Ishikawa (cell line): ENCODE data around the gene PRPF40B.

ENCODE experiments used
- CEBPB ChIP-seq: IDR thresholded peaks from 2 replicates; pipeline ENCODE4 v1.6.1; 2012
- CREB1 ChIP-seq: IDR thresholded peaks from 2 replicates; pipeline ENCODE4 v1.6.1; 2012; ENCODE audit warnings: low read depth
- EGR1 ChIP-seq: IDR thresholded peaks from 2 replicates; pipeline ENCODE4 v1.6.1; 2012
- EP300 ChIP-seq: IDR thresholded peaks from 2 replicates; pipeline ENCODE4 v1.6.1; 2012; ENCODE audit warnings: borderline replicate concordance
- FOXM1 ChIP-seq: IDR thresholded peaks from 2 replicates; pipeline ENCODE4 v1.6.1; 2012; ENCODE audit warnings: low read depth, borderline replicate concordance
- NFIC ChIP-seq: IDR thresholded peaks from 2 replicates; pipeline ENCODE4 v1.6.1; 2012
- RAD21 ChIP-seq: IDR thresholded peaks from 2 replicates; pipeline ENCODE4 v1.6.1; 2012; ENCODE audit warnings: low read depth
- TAF1 ChIP-seq: IDR thresholded peaks from 2 replicates; pipeline ENCODE4 v1.6.1; 2012; ENCODE audit warnings: low read depth, mild to moderate bottlenecking
- TCF12 ChIP-seq: IDR thresholded peaks from 2 replicates; pipeline ENCODE4 v1.6.1; 2012; ENCODE audit warnings: low read depth
- TEAD4 ChIP-seq: IDR thresholded peaks from 2 replicates; pipeline ENCODE4 v1.6.1; 2012
- YY1 ChIP-seq: IDR thresholded peaks from 2 replicates; pipeline ENCODE4 v1.6.1; 2012; ENCODE audit warnings: low read depth
- ZBTB7A ChIP-seq: IDR thresholded peaks from 2 replicates; pipeline ENCODE4 v1.6.1; 2012; ENCODE audit warnings: low read depth
- TF ChIP-seq, protein P1 (sequence below): IDR thresholded peaks from 2 replicates; pipeline ENCODE4 v1.6.1; 2012
- TF ChIP-seq, protein P2 (sequence below): IDR thresholded peaks from 2 replicates; pipeline ENCODE4 v1.6.1; 2012; ENCODE audit warnings: low read depth, mild to moderate bottlenecking
- TF ChIP-seq, protein P3 (sequence below): IDR thresholded peaks from 2 replicates; pipeline ENCODE4 v1.6.1; 2012

Gene PRPF40B

DNA sequence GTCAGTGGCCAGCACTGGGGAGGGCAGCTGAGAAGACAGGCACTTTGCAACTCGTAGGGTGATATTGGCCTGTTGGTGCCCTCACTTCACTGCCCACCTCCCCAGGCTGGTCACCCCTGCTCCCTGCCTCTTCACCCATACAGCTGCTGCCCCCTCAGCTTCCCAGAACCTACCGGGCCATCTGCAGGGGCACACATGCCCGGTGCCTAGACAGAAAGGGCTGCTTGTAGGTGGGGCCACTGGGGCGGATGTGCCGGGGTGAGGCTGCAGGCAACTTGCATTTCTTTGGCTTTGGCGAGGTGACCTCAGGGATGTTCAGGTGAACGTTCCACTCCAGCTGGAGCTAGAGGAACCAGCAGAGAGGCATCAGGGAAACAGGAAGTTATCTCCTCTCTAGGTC, 35.1 kb upstream of the PRPF40B start:
- TF ChIP-seq EGR1 = no peak
- TF ChIP-seq TAF1 = no peak
- no peak for TF ChIP-seq EP300
- TF ChIP-seq TCF12 = no peak
- TF ChIP-seq NFIC = no peak
- TF ChIP-seq CREB1 = no peak
- TF ChIP-seq CEBPB = no peak
- TF ChIP-seq TEAD4 = no peak
- TF ChIP-seq, protein P1, sequence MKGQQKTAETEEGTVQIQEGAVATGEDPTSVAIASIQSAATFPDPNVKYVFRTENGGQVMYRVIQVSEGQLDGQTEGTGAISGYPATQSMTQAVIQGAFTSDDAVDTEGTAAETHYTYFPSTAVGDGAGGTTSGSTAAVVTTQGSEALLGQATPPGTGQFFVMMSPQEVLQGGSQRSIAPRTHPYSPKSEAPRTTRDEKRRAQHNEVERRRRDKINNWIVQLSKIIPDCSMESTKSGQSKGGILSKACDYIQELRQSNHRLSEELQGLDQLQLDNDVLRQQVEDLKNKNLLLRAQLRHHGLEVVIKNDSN = no peak
- TF ChIP-seq, protein P2, sequence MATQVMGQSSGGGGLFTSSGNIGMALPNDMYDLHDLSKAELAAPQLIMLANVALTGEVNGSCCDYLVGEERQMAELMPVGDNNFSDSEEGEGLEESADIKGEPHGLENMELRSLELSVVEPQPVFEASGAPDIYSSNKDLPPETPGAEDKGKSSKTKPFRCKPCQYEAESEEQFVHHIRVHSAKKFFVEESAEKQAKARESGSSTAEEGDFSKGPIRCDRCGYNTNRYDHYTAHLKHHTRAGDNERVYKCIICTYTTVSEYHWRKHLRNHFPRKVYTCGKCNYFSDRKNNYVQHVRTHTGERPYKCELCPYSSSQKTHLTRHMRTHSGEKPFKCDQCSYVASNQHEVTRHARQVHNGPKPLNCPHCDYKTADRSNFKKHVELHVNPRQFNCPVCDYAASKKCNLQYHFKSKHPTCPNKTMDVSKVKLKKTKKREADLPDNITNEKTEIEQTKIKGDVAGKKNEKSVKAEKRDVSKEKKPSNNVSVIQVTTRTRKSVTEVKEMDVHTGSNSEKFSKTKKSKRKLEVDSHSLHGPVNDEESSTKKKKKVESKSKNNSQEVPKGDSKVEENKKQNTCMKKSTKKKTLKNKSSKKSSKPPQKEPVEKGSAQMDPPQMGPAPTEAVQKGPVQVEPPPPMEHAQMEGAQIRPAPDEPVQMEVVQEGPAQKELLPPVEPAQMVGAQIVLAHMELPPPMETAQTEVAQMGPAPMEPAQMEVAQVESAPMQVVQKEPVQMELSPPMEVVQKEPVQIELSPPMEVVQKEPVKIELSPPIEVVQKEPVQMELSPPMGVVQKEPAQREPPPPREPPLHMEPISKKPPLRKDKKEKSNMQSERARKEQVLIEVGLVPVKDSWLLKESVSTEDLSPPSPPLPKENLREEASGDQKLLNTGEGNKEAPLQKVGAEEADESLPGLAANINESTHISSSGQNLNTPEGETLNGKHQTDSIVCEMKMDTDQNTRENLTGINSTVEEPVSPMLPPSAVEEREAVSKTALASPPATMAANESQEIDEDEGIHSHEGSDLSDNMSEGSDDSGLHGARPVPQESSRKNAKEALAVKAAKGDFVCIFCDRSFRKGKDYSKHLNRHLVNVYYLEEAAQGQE = no peak
- TF ChIP-seq, protein P3, sequence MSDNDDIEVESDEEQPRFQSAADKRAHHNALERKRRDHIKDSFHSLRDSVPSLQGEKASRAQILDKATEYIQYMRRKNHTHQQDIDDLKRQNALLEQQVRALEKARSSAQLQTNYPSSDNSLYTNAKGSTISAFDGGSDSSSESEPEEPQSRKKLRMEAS = no peak
- TF ChIP-seq RAD21 = no peak
- TF ChIP-seq ZBTB7A = no peak
- TF ChIP-seq YY1 = no peak

DNA sequence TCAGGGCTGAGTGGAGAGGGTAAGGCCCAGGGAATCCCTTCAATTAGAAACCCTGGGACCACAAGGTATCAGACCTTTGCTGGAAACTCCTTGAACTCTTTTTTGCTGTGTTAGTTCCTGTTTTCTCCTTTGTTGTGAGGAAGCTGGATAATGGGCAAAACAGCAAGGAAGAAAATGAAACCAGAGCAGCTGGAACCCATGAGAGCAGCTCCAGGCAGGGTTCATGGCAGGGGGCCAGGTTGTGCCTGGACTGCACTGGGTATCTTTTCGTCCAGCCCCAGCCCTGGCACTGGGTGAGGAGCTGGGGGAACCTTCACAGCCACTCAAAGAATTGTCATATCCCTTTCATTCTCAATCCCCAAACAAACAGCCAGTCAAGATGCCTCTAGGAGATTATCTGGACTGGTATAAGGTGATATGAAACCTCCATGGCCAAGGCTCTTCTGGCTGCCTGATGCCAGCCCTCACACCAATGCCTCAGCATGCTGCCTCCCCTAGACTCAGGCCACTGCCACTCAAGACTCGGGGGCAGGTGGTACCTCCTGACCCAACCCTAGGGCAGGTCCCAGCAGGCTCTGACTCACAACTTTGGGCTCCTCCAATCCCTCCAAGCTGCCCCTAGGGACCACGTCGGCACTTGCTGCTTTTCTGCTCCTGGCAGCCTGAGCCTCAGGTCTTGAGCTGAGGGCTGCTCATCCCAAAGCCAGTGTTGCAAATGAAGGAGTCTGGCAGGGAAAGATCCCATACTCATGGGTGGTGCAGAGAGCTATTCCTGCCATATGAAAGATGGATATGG, 34.4 kb upstream of the PRPF40B start:
- no peak for TF ChIP-seq ZBTB7A
- no peak for TF ChIP-seq NFIC
- TF ChIP-seq EP300 = no peak
- no peak for TF ChIP-seq TCF12
- TF ChIP-seq, protein P1 = no peak
- no peak for TF ChIP-seq RAD21
- TF ChIP-seq, protein P2 = no peak
- no peak for TF ChIP-seq TEAD4
- TF ChIP-seq CREB1 = no peak
- no peak for TF ChIP-seq YY1
- TF ChIP-seq TAF1 = no peak
- TF ChIP-seq CEBPB = no peak
- TF ChIP-seq, protein P3 = no peak
- no peak for TF ChIP-seq FOXM1
- TF ChIP-seq EGR1 = no peak; the same call in 1 of the 2 replicates

DNA sequence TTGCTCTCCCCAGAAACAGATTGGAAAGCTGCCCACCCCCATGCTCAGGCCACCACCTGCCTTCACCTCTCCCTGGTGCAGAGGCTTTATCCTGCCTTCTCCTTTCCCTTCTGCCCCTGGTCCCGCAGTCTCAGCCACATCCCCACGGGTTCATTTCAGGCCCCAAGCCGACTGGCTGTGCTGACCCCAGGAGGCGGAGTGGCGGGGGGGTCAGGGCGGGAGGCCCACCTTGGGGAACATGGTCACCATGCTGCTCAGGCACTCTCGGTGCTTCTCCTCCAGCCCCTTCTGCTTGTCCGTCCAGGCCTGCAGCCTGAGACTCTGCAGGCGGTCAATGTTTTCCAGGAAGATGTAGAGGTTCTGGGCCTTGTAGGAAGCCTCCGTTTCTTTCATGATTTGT, 24.8 kb upstream of the PRPF40B start:
- TF ChIP-seq RAD21 (no peak), CREB1 (no peak), FOXM1 (no peak), NFIC (no peak), TCF12 (no peak), ZBTB7A (no peak), TAF1 (no peak), YY1 (no peak), CEBPB (no peak), TEAD4 (no peak), EP300 (no peak), EGR1 (no peak)
- TF ChIP-seq, protein P3 = no peak
- TF ChIP-seq, protein P2 = no peak
- TF ChIP-seq, protein P1 = no peak
